ENCODE data around the gene UPK3A. TPM values are rescaled to one million over a fixed set of nuclear protein-coding genes. Genes with fewer than 3 reads are reported as not detected.

UPK3A gene
- total RNA-seq, 2 experiments from 2014 or later, result not detected

DNA sequence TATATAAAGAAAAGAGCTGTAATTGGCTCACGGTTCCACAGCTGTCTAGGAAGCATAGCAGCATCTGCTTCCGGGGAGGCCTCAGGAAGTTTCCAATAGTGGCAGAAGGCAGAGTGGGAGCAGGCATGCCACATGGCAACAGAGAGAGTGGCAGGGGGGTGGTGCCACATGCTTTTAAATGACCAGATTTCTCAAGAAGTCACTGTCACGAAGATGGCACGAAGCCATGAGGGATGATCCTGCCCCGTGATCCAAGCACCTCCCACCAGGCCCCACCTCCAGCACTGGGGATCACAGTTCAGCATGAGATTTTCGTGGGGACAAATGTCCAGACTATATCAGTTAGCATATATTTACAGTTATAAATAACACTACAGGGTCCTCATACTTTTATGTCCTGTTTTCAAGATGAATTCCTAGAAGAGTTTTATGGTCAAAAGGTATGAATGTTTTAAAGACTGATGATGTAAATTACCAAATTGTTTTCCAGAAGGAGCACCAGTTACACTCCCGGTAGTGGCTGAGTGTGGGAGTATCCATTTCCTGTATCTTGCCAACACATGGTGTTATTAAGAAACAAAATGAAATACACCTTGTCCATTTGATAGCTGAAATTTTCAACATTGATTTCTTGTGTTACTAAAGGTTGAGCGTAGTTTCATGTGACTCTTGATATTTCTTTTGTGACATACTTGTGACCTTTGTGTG lies 44.2 kb downstream of the UPK3A start:
- Mint-ChIP-seq H3K9me3 (ENCODE audit: insufficient read depth) (no peaks in the 10 kb centered on the region), H3K27ac (no peak overlapping the region), H3K36me3 (ENCODE audit: low read depth) (peaks cover 50% of the 10 kb centered on the region), H3K27me3 (ENCODE audit: low read depth) (no peaks in the 10 kb centered on the region), H3K4me1 (ENCODE audit: low read depth) (peaks cover 13% of the 10 kb centered on the region), H3K4me3 (no peak overlapping the region)
- ATAC-seq (no peak), DNase-seq (no peak)
- ChIA-PET CTCF (no interaction called here), POLR2A (no interaction called here)

GRCh38 chr22:45329530-45329936 lies 44.8 kb downstream of the UPK3A start:
- ATAC-seq, result no peak
- Mint-ChIP-seq H3K36me3 (ENCODE audit: low read depth) (peaks cover 51% of the 10 kb centered on the region), H3K27ac (no peak overlapping the region), H3K4me1 (ENCODE audit: low read depth) (peaks cover 15% of the 10 kb centered on the region), H3K9me3 (ENCODE audit: insufficient read depth) (no peaks in the 10 kb centered on the region), H3K4me3 (no peak overlapping the region), H3K27me3 (ENCODE audit: low read depth) (no peaks in the 10 kb centered on the region)
- POLR2A ChIA-PET, result no interaction called here
- no peak for DNase-seq
- CTCF ChIA-PET, result no interaction called here

DNA sequence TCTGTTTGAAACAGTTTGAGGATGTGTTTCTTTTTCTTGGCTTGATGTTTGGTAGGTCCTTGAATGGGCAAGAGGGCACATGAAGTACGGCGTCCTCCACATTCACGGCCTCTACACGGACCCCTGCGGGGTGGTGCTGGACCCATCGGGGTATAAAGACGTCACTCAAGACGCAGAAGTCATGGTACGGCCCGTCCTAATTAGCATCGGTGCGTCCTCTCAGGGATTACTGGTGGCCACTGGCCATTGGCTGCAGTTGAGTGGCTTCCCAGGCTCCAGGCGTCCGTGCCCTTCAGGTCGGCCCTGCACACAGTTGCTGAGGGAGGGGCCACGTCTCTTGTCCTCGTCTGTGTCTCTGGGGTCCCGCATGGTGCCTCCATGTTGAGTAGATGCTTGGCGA lies 45.8 kb downstream of the UPK3A start:
- Mint-ChIP-seq H3K27me3 (ENCODE audit: low read depth) (no peaks in the 10 kb centered on the region), H3K4me3 (no peak overlapping the region), H3K36me3 (ENCODE audit: low read depth) (peaks cover 51% of the 10 kb centered on the region), H3K27ac (no peak overlapping the region), H3K4me1 (ENCODE audit: low read depth) (peaks cover 21% of the 10 kb centered on the region), H3K9me3 (ENCODE audit: insufficient read depth) (no peaks in the 10 kb centered on the region)
- CTCF ChIA-PET, result interaction anchor here (0.7 kb wide), 1 partner anchor 21 kb away, joined by 3 read pairs; the partner anchor contains the start of gene FAM118A
- DNase-seq (no peak), ATAC-seq (no peak)
- POLR2A ChIA-PET, result no interaction called here

- Mint-ChIP-seq H3K4me1 (ENCODE audit: low read depth) (peaks cover 22% of the 10 kb centered on the region), H3K27ac (no peak overlapping the region), H3K9me3 (ENCODE audit: insufficient read depth) (no peaks in the 10 kb centered on the region), H3K27me3 (ENCODE audit: low read depth) (no peaks in the 10 kb centered on the region), H3K4me3 (no peak overlapping the region), H3K36me3 (ENCODE audit: low read depth) (peaks cover 53% of the 10 kb centered on the region)
- POLR2A ChIA-PET, result interaction anchor here (0.8 kb wide), 1 partner anchor 706 kb away, joined by 3 read pairs; no protein-coding TSS in a partner anchor
- DNase-seq (no peak), ATAC-seq (no peak)
- CTCF ChIA-PET, result no interaction called here
Observed at GRCh38 chr22:45331486-45331885, 46.7 kb downstream of the UPK3A start.

DNA sequence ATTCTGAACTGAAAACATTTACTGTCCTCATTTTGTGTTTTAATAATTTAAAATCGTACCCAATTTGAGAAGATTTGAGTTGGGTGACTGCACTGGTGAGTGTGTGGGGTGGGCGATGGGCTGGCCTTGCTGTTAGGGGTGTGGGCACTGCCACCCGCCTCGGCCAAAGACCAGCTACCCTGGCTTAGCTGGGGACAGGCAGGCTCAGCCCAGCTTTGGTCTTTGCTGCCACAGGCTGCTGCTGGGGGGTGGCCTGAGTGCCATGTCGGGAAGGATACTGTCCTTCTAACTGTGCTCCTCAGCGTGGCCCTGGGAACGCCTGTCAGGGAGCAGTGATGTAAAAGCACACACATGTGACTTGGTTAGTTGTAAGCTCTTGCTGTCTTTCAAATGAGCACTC lies 47.3 kb downstream of the UPK3A start:
- no peak for ATAC-seq
- no peaks in the 10 kb centered on the region for H3K27me3 Mint-ChIP-seq (ENCODE audit: low read depth)
- H3K27ac Mint-ChIP-seq, result no peak overlapping the region
- H3K9me3 Mint-ChIP-seq (ENCODE audit: insufficient read depth), result no peaks in the 10 kb centered on the region
- peaks cover 58% of the 10 kb centered on the region for H3K36me3 Mint-ChIP-seq (ENCODE audit: low read depth)
- ChIA-PET CTCF (no interaction called here), POLR2A (interaction anchor here (0.8 kb wide), 1 partner anchor 707 kb away, joined by 3 read pairs; no protein-coding TSS in a partner anchor)
- peaks cover 27% of the 10 kb centered on the region for H3K4me1 Mint-ChIP-seq (ENCODE audit: low read depth)
- H3K4me3 Mint-ChIP-seq, result no peak overlapping the region
- DNase-seq, result no peak

DNA sequence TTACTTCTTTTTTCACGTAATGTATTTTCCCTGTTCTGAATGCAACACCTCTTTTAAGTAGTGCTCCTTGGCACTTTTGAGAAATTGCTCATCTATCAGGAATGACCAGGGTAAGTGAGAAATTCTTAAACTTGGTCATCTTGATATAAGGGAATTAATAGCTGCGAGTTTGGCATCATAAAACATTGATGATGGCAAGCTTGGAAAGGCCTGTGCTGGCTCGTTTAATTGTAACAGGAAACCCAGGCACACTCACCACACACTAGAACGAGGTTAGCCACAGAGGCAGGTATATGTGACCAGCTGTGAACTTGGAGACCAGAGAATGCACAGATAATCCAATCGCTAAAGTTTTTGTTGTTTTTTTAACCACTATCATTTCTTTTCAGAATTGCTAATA lies 49.3 kb downstream of the UPK3A start:
- Mint-ChIP-seq H3K9me3 (ENCODE audit: insufficient read depth) (no peaks in the 10 kb centered on the region), H3K36me3 (ENCODE audit: low read depth) (peaks cover 58% of the 10 kb centered on the region), H3K27me3 (ENCODE audit: low read depth) (no peaks in the 10 kb centered on the region), H3K27ac (peak overlapping the region; percentile 65), H3K4me3 (peak overlapping the region; percentile 24), H3K4me1 (ENCODE audit: low read depth) (peaks cover 29% of the 10 kb centered on the region)
- CTCF ChIA-PET, result interaction anchor here (0.7 to 2.1 kb wide), 3 partner anchors 12 to 67 kb away, joined by 3 to 6 read pairs (median 5); no protein-coding TSS in a partner anchor
- POLR2A ChIA-PET, result interaction anchor here (0.9 kb wide), 1 partner anchor 17 kb away, joined by 3 read pairs; no protein-coding TSS in a partner anchor
- peak; percentile 63 for ATAC-seq
- peak; percentile 65 for DNase-seq

DNA sequence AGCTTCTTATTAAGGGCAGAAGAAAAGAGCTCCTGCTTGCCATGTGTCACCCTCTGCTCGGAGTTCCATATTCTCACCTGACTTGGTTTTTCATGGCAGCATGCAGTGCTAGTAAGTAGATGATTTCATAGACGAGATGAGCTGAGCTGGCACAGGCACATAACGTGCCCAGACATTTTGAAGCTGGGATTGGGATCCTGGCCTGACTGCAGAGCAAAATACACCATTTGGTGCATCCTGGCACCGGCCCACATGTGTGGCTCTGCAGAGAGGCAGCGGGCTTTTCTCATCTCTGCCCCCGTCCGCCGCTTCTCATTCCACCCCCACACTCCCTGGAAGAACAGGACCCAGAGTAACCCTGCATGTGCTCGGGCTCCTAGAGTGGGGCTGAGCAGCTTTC lies 49.8 kb downstream of the UPK3A start:
- Mint-ChIP-seq H3K4me1 (ENCODE audit: low read depth) (peaks cover 29% of the 10 kb centered on the region), H3K27me3 (ENCODE audit: low read depth) (no peaks in the 10 kb centered on the region), H3K27ac (peak overlapping the region; percentile 65), H3K36me3 (ENCODE audit: low read depth) (peaks cover 56% of the 10 kb centered on the region), H3K4me3 (no peak overlapping the region), H3K9me3 (ENCODE audit: insufficient read depth) (no peaks in the 10 kb centered on the region)
- ChIA-PET CTCF (interaction anchor here (0.7 to 2.1 kb wide), 3 partner anchors 13 to 67 kb away, joined by 3 to 6 read pairs (median 5); no protein-coding TSS in a partner anchor), POLR2A (interaction anchor here (0.9 kb wide), 1 partner anchor 17 kb away, joined by 3 read pairs; no protein-coding TSS in a partner anchor)
- ATAC-seq (no peak), DNase-seq (no peak)

GRCh38 chr22:45335021-45335818 lies 50.5 kb downstream of the UPK3A start:
- Mint-ChIP-seq H3K4me3 (no peak overlapping the region), H3K9me3 (ENCODE audit: insufficient read depth) (no peaks in the 10 kb centered on the region), H3K36me3 (ENCODE audit: low read depth) (peaks cover 62% of the 10 kb centered on the region), H3K4me1 (ENCODE audit: low read depth) (peaks cover 30% of the 10 kb centered on the region), H3K27ac (no peak overlapping the region), H3K27me3 (ENCODE audit: low read depth) (no peaks in the 10 kb centered on the region)
- ATAC-seq (no peak), DNase-seq (no peak)
- CTCF ChIA-PET, result interaction anchor here (1.0 to 2.1 kb wide), 2 partner anchors 9 to 13 kb away, joined by 3 to 6 read pairs; no protein-coding TSS in a partner anchor
- POLR2A ChIA-PET, result interaction anchor here (0.7 kb wide), 1 partner anchor 17 kb away, joined by 3 read pairs; no protein-coding TSS in a partner anchor

DNA sequence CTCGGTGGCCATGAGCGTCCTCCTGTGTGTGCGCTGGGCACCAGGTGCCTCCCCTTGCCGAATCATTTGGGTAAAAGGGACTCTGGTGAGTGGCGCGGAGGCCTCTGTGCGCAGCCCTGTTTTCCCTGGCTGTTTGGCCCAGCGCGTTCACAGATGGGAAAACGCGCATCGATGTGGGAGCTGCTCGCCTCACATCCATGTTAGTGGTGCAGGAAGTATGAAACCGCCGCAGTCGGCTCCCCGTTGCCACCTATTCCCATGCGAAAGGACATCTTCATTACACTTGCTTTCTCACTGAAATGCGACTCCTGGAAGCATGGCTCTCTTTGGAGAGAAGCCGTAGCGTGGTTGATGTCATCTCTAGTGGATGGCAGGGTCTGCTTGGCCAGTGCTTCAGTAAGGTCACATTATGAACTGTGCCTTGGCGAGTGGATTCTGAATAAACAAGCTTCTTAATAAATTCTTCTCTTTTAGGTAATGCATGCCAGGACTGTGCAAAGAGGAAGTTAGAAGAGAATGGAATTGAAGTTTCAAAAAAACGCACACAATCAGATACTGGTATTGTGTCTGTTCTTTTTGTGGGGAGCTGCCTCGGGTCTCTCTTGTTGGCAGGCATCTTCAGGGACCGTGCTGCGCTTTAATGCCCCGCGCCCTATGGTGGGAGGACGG lies 51.2 kb downstream of the UPK3A start:
- H3K9me3 Mint-ChIP-seq (ENCODE audit: insufficient read depth), result no peaks in the 10 kb centered on the region
- H3K27ac Mint-ChIP-seq, result no peak overlapping the region
- H3K36me3 Mint-ChIP-seq (ENCODE audit: low read depth), result peaks cover 61% of the 10 kb centered on the region
- no peaks in the 10 kb centered on the region for H3K27me3 Mint-ChIP-seq (ENCODE audit: low read depth)
- CTCF ChIA-PET, result interaction anchor here (1.0 to 2.1 kb wide), 2 partner anchors 8 to 14 kb away, joined by 3 to 6 read pairs; no protein-coding TSS in a partner anchor
- no peak for ATAC-seq
- no peak for DNase-seq
- no peak overlapping the region for H3K4me3 Mint-ChIP-seq
- POLR2A ChIA-PET, result no interaction called here
- H3K4me1 Mint-ChIP-seq (ENCODE audit: low read depth), result peaks cover 36% of the 10 kb centered on the region

DNA sequence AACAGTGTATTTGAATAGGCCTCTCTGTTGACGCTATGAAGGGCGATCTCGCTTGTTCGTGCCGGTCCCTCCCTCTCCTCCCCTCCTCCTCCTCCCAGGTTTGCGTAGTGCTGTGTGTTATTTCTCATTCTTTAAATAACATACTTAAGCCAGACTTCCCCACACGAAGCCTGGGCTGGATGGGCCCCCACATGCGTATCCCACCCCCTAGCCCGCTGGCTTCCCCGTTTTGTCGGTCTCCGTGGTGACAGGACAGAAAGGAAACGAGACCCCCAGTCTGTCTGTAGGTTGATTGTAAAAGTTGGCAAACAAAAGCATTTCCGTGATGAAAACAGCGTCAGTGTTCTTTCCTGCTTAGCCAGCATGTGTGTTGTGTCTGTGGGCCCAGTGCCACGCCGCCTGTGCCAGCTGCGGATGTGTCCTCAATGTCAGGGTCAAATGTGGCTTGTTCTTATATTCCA lies 52.3 kb downstream of the UPK3A start:
- DNase-seq (no peak), ATAC-seq (no peak)
- ChIA-PET CTCF (no interaction called here), POLR2A (no interaction called here)
- H3K4me3 Mint-ChIP-seq, result no peak overlapping the region
- H3K9me3 Mint-ChIP-seq (ENCODE audit: insufficient read depth), result no peaks in the 10 kb centered on the region
- peak overlapping the region; percentile 69 for H3K27ac Mint-ChIP-seq
- peaks cover 46% of the 10 kb centered on the region for H3K4me1 Mint-ChIP-seq (ENCODE audit: low read depth)
- H3K36me3 Mint-ChIP-seq (ENCODE audit: low read depth), result peaks cover 64% of the 10 kb centered on the region
- no peaks in the 10 kb centered on the region for H3K27me3 Mint-ChIP-seq (ENCODE audit: low read depth)

DNA sequence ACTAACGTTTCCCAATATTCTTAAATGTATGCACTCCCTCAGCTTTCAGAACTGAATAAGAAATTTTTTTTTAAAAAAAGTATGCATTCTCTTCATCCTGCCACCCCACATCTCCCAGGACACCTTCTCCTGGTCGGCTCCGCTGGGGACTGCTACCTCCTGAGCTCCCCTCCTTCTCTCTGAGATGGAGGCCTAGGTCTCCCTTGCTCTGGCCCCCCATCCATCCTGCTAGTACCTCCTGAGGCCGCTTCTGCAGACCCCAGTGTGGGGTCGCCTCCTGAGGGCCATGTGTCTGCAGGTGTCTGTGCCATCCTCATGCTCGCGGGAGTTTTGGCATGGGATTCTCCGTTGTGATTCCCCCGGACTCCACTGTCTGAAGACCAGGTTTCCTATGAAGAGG lies 52.8 kb downstream of the UPK3A start:
- CTCF ChIA-PET, result no interaction called here
- no peaks in the 10 kb centered on the region for H3K9me3 Mint-ChIP-seq (ENCODE audit: insufficient read depth)
- H3K4me1 Mint-ChIP-seq (ENCODE audit: low read depth), result peaks cover 48% of the 10 kb centered on the region
- peaks cover 59% of the 10 kb centered on the region for H3K36me3 Mint-ChIP-seq (ENCODE audit: low read depth)
- no peaks in the 10 kb centered on the region for H3K27me3 Mint-ChIP-seq (ENCODE audit: low read depth)
- ATAC-seq (no peak), DNase-seq (no peak)
- no peak overlapping the region for H3K4me3 Mint-ChIP-seq
- POLR2A ChIA-PET, result no interaction called here
- H3K27ac Mint-ChIP-seq, result no peak overlapping the region
